Measurements from ENCODE around the gene BEND7.

DNA sequence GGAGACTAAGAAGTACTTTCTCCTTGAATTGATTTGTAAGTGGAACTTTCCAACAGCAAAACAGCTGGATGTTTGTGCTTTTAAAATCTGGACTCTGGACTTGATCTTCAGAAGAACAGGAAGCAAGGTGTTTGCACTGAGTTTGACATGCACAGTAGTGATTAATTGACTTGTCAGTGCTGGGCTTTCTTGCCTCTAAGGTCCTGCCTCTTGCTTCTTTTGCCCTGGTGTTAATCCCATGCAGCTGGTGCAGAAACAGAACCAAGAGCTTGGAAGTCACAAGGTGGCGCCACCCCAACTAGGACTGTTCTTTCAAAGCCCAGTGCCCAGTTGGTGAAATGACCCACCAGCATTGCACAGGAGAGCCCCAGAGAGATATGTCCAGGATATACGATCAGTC is 114.0 kb downstream of the BEND7 start:
- TF ChIP-seq EP300 (IDR thresholded peaks at IDR 0.05) (no peak), POLR2A (IDR thresholded peaks at IDR 0.05; ENCODE audit: low read depth) (no peak), POLR2AphosphoS5 (IDR thresholded peaks at IDR 0.05) (no peak)
- TF ChIP-seq, protein P1, sequence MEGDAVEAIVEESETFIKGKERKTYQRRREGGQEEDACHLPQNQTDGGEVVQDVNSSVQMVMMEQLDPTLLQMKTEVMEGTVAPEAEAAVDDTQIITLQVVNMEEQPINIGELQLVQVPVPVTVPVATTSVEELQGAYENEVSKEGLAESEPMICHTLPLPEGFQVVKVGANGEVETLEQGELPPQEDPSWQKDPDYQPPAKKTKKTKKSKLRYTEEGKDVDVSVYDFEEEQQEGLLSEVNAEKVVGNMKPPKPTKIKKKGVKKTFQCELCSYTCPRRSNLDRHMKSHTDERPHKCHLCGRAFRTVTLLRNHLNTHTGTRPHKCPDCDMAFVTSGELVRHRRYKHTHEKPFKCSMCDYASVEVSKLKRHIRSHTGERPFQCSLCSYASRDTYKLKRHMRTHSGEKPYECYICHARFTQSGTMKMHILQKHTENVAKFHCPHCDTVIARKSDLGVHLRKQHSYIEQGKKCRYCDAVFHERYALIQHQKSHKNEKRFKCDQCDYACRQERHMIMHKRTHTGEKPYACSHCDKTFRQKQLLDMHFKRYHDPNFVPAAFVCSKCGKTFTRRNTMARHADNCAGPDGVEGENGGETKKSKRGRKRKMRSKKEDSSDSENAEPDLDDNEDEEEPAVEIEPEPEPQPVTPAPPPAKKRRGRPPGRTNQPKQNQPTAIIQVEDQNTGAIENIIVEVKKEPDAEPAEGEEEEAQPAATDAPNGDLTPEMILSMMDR (IDR thresholded peaks at IDR 0.05) = no peak
